Tibial nerve (tissue), 4 donors: ENCODE results near the gene ZNRF1.

Source experiments
- EP300 ChIP-seq, 2 donors: sonication (generic); formaldehyde crosslinking; IDR thresholded peaks; one replicate each; pipeline ENCODE4 v1.6.1; 2017; ENCODE audit warnings: antibody characterized with exemption in 2 of 2, mild to moderate bottlenecking in 1 of 2
- POLR2A ChIP-seq, 2 donors: fragments of 450-650 bp; IDR thresholded peaks; one replicate each; pipeline ENCODE4 v1.6.1; 2017; ENCODE audit warnings: antibody characterized with exemption in 2 of 2, mild to moderate bottlenecking in 2 of 2, moderate library complexity in 2 of 2
- TF ChIP-seq, protein P1 (sequence below), 5 experiments: fragments of 200-600 bp in 3 of 5; fragments of 450-650 bp in 2 of 5; sonication (generic) in 3 of 5; IDR thresholded peaks; one replicate each; pipeline ENCODE4 v1.5.1; 2016 to 2019; ENCODE audit warnings: antibody characterized with exemption in 5 of 5, mild to moderate bottlenecking in 3 of 5, moderate library complexity in 2 of 5

DNA sequence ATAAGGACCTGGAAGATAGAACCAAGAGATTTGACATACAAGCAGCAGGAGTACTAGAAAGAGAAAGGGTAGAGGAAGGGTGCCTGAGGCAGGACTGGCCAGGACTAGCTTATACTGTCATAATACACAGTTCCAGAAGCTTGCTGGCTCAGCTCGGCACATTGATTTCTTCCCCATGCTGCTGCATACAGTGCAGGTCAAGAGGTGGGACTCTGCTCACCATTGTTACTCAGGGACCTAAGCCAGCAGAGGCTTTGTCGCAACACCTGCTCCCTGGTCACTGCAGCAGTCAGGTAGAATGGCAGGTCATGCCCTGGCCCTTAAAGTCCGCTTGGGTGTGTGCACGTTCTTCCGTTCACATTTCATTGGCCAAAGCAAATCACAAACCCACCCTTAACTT, 85.0 kb downstream of the ZNRF1 start:
- TF ChIP-seq, protein P1, sequence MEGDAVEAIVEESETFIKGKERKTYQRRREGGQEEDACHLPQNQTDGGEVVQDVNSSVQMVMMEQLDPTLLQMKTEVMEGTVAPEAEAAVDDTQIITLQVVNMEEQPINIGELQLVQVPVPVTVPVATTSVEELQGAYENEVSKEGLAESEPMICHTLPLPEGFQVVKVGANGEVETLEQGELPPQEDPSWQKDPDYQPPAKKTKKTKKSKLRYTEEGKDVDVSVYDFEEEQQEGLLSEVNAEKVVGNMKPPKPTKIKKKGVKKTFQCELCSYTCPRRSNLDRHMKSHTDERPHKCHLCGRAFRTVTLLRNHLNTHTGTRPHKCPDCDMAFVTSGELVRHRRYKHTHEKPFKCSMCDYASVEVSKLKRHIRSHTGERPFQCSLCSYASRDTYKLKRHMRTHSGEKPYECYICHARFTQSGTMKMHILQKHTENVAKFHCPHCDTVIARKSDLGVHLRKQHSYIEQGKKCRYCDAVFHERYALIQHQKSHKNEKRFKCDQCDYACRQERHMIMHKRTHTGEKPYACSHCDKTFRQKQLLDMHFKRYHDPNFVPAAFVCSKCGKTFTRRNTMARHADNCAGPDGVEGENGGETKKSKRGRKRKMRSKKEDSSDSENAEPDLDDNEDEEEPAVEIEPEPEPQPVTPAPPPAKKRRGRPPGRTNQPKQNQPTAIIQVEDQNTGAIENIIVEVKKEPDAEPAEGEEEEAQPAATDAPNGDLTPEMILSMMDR (IDR thresholded peaks at IDR 0.05) = no peak
- TF ChIP-seq EP300 (IDR thresholded peaks at IDR 0.05) (no peak), POLR2A (IDR thresholded peaks at IDR 0.05) (no peak)
